Choroid plexus epithelial cell (primary cell): Measurements from ENCODE around the gene REEP2.

ENCODE experiments used
- DNase-seq: peaks from one replicate; pipeline ENCODE4 v3.0.0-alpha.2; 2010; ENCODE audit warnings: low read depth
- H3K4me3 ChIP-seq: 2 replicates; pipeline ENCODE4 v1.5.1; 2011; ENCODE audit warnings: low read depth, mild to moderate bottlenecking, control low read depth, low read length, moderate library complexity
- TF ChIP-seq, protein P1 (sequence below): conservative IDR thresholded peaks from 2 replicates; pipeline ENCODE4 v1.5.1; 2011; ENCODE audit warnings: low read depth, mild to moderate bottlenecking, control low read depth, inconsistent platforms, low read length, moderate library complexity

Gene REEP2

DNA sequence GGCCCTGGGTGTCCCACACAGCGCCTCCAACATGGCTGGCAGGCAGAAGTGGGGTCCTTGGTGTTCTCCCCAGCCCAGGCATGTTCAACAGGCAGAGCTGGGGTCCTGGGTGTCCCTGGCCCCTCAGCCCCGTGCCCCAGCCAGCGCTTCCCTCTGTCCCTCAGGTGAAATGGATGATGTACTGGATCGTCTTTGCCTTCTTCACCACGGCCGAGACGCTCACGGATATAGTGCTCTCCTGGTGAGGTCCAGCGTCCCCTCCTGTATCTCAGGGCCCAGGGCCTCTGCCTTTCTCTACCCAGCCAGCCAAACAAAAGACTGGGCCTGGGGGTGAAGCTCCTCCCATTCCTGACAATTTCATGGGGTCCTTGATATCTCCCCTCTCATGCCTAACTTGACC lies 2.4 kb downstream of the REEP2 start:
- no peak for DNase-seq
- no peak overlapping the region for H3K4me3 ChIP-seq
- TF ChIP-seq, protein P1, sequence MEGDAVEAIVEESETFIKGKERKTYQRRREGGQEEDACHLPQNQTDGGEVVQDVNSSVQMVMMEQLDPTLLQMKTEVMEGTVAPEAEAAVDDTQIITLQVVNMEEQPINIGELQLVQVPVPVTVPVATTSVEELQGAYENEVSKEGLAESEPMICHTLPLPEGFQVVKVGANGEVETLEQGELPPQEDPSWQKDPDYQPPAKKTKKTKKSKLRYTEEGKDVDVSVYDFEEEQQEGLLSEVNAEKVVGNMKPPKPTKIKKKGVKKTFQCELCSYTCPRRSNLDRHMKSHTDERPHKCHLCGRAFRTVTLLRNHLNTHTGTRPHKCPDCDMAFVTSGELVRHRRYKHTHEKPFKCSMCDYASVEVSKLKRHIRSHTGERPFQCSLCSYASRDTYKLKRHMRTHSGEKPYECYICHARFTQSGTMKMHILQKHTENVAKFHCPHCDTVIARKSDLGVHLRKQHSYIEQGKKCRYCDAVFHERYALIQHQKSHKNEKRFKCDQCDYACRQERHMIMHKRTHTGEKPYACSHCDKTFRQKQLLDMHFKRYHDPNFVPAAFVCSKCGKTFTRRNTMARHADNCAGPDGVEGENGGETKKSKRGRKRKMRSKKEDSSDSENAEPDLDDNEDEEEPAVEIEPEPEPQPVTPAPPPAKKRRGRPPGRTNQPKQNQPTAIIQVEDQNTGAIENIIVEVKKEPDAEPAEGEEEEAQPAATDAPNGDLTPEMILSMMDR, result no peak

DNA sequence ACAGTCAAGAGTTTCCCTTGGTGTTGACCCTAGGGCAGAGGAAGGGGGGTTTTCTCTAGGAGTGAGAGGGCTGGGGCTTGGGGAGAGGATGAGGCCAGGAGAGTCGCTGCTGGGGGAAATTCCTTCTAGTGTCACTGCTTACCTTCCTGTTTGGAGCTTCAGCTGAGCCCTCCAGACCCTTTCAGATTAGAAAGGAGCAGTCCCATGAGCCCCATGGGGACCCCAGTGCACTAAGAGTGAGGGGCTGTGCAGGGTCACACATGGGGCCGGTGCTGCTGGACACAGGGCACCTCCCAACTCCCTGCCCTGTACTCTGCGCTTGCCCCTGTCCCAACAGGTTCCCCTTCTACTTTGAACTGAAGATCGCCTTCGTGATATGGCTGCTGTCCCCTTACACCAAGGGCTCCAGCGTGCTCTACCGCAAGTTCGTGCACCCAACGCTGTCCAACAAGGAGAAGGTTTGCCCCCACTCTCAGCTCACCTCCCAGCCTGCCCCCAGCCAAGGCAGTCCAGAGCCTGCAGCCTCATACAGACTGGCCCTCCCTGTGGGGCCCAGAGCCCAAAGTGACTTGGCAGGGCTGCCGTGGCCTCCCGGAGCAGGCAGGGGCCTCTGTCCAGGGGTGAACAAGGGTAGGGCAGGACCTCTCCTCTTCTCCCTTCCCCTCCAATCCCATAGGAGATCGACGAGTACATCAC lies 5.4 kb downstream of the REEP2 start:
- no peak overlapping the region for H3K4me3 ChIP-seq
- TF ChIP-seq, protein P1, result no peak

DNA sequence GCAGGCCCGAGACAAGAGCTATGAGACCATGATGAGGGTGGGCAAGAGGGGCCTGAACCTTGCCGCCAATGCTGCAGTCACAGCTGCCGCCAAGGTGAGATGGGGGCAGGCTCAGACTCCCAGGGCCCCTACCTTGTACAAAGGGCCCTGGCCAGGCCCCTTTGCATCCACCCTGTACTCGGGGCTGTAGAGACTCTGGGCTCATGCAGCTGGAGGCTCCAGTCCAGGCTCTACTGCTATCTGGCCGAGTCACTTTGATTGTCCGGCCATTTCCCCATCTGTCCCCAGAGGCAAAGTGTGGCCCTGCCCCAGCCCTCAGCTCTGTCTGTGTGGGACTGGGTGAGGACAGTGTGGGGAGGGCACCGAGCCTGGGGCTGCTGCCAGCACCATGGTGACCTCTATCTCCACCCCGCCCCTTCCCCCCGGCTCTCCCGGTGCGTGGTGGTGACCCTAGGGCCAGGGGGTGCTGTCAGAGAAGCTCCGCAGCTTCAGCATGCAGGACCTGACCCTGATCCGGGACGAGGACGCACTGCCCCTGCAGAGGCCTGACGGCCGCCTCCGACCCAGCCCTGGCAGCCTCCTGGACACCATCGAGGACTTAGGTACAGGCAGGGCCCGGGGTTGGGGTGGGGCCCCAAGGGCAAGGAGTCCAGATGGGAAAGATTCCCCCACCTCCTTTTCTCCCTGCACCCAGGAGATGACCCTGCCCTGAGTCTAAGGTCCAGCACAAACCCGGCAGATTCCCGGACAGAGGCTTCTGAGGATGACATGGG lies 6.1 kb downstream of the REEP2 start:
- no peak overlapping the region for H3K4me3 ChIP-seq
- no peak for DNase-seq
- TF ChIP-seq, protein P1, result no peak

More for the DNA sequence above, 5.4 kb downstream of the REEP2 start:
- DNase-seq, result no peak

DNA sequence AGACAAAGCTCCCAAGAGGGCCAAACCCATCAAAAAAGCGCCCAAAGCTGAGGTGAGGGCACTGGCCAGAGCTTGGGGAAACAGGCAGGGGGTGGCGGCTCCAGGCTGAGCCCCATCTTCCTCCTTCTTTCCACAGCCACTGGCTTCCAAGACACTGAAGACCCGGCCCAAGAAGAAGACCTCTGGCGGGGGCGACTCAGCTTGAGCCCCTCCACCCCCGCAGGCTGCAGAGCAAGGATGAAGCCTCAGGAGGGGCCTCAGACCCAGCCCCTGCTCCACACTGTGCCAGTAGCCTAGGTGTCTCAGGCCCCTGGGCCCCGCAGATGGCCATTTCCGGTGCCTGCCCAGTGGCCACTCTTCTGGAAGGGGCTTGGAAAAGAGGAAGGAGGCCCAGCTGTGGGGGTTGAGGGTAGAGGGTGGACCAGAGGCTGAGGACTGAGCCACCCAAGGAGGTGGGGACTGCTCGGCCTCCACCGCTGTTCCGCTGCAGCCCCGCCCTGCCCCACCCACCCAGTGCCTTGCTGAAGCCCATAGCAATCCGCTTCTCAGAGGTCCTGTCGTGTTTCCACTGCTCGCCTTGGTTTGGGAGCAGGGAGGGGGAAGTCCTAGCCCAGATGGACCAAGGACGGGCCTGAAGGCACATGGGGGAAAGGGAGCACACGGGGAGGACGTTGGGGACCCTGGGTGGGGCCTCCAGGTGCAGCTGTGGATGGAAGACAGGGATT lies 6.9 kb downstream of the REEP2 start:
- DNase-seq, result no peak
- TF ChIP-seq, protein P1, result no peak
- no peak overlapping the region for H3K4me3 ChIP-seq

DNA sequence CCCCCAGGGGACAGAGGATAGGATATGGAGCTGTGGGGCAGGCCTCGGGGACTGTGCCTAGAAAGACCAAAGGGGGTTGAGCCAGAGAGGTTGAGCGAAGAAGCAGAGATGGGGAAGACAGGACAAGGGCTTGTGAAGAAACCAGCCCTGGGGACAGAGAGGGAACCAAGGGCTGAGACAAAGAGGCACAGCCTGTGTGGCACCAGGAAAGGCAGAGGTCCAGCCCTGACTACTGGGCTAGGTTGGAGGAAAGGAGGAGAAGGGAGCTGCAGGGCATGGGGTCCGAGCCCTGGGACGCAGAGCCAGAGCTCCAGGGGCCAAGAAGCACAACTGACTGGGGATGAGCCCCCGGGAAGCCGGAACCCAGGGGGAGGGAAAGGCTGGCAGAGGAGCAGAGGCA lies 9.2 kb downstream of the REEP2 start:
- H3K4me3 ChIP-seq, result no peak overlapping the region
- TF ChIP-seq, protein P1, result no peak
- DNase-seq, result no peak

DNA sequence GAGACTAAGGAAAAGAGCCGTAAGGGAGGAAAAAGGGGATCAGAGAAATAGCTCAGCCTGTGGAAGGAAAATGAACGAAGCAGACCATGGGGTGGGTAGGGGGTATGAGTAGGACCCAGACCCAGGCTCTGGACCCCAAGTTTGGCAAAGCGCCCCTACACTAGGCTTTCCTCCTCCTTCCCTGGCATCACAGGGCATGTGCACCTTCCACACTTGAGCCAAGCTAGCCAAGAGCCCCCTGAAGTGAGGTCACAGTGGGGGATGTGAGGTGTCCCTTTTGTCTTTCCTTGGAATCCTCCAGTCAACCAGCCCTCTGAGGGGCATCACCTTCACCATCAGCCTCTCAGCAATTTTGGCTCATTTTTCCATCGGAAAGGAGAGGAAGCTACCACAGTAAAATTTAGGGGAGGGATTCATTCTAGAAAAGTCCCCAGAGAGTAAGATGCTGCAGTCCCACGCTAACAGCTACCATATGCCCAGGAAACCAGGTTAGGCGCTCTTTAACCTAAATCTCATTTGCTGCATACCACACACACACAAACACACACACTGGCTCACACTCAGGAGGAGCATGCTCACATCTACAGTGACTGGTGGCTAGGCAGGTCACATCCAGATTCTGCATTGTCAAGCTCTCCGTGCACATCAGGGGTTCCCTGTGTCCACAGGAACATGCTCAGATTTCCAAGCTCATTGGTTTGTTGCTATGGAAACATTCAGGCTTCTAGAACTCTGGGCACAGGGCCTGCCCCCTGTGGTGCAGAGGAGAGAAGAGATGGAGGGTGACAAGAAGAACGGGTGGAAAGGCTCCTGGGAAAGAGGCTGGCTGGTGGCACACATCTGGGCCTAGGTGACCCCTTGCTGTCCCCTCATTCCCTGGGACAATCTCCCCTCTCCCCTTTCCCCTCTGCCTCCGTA lies 9.9 kb downstream of the REEP2 start:
- no peak overlapping the region for H3K4me3 ChIP-seq
- TF ChIP-seq, protein P1, result no peak

More for the DNA sequence above, 9.9 kb downstream of the REEP2 start:
- DNase-seq, result peak; percentile 94
